Measurements from ENCODE around the gene RASAL2.
A peak's percentile ranks its signal among the peaks of the same experiment; 100 is the strongest.

The RASAL2 gene

DNA sequence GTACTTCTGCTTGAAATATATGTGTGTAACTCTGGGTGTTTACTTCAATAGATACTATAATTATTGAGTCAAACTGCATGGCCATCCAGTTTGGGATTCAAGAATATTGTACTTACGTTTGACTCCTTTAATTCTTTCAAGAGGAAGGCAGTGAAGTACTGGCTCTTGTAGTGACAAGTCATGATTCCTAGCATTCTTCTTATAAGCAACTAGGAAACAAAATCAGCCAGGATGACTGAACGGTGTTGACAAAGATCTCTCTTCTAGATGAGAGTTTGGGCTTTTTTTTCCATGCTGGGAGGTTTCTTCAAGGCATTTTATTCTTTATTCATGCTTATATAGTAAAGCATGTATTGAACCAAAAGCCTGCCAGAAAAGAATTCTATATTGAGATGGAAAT is 344.5 kb downstream of the RASAL2 start:
- TF ChIP-seq CTCF (IDR thresholded peaks at IDR 0.05; ENCODE audit: low read depth, low read length) = no peak
- H3K4me3 ChIP-seq (ENCODE audit: low read depth, low read length) = no peak overlapping the region
- in situ Hi-C loops (cut with HindIII; ENCODE audit: low sequenced_read_pairs) = no loop called here
- DNase-seq (ENCODE audit: low read depth, low spot score) = peak; percentile 3

DNA sequence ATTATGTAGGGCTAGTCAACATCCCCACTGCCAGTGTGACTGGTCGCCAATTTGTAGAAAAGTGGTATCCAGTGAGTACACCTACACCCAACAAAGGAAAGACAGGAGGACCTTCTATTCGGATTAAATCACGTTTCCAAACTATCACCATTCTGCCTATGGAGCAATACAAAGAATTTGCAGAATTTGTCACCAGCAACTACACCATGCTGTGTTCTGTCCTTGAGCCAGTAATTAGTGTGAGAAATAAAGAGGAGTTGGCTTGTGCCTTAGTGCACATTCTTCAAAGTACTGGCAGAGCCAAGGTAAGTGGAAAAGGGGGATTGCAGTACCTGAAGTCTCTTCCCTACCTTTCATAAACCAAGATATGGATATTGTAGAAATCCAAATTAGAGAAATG is 349.0 kb downstream of the RASAL2 start:
- in situ Hi-C loops (cut with HindIII; ENCODE audit: low sequenced_read_pairs) = no loop called here
- no peak for TF ChIP-seq CTCF (IDR thresholded peaks at IDR 0.05; ENCODE audit: low read depth, low read length)
- DNase-seq (ENCODE audit: low read depth, low spot score) = no peak

GRCh38 chr1:178450871-178451270 is 357.0 kb downstream of the RASAL2 start:
- DNase-seq (ENCODE audit: low read depth, low spot score) = no peak
- in situ Hi-C loops (cut with HindIII; ENCODE audit: low sequenced_read_pairs) = no loop called here
- TF ChIP-seq CTCF (IDR thresholded peaks at IDR 0.05; ENCODE audit: low read depth, low read length) = no peak
- H3K4me3 ChIP-seq (ENCODE audit: low read depth, low read length) = no peak overlapping the region

More for the DNA sequence above, 349.0 kb downstream of the RASAL2 start:
- no peak overlapping the region for H3K4me3 ChIP-seq (ENCODE audit: low read depth, low read length)

- peak; percentile 28 for DNase-seq (ENCODE audit: low read depth, low spot score)
- in situ Hi-C loops (cut with HindIII; ENCODE audit: low sequenced_read_pairs) = no loop called here
- H3K4me3 ChIP-seq (ENCODE audit: low read depth, low read length) = no peak overlapping the region
- TF ChIP-seq CTCF (IDR thresholded peaks at IDR 0.05; ENCODE audit: low read depth, low read length) = no peak
Observed at GRCh38 chr1:178451529-178451928, 357.6 kb downstream of the RASAL2 start.

DNA sequence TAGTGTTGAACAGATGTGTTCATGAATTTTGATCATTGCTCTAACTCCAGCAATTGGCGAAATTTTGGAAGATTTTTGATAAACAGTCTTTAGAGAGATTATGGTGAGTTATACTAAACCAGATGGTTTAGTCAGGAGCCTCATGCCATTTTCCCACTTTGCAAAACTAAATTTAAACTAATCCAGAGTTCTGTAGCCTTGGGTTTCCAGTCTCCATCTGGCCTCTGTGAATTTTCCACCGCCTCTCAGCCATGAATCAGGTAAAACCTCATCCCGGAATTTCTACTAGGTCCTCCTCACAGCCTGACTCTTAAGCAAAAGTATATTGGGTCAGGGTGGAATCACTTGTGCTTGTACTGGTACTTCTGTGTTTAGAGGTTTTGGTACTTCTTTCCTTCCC is 358.1 kb downstream of the RASAL2 start:
- no peak for TF ChIP-seq CTCF (IDR thresholded peaks at IDR 0.05; ENCODE audit: low read depth, low read length)
- no peak for DNase-seq (ENCODE audit: low read depth, low spot score)
- in situ Hi-C loops (cut with HindIII; ENCODE audit: low sequenced_read_pairs) = no loop called here
- H3K4me3 ChIP-seq (ENCODE audit: low read depth, low read length) = no peak overlapping the region

DNA sequence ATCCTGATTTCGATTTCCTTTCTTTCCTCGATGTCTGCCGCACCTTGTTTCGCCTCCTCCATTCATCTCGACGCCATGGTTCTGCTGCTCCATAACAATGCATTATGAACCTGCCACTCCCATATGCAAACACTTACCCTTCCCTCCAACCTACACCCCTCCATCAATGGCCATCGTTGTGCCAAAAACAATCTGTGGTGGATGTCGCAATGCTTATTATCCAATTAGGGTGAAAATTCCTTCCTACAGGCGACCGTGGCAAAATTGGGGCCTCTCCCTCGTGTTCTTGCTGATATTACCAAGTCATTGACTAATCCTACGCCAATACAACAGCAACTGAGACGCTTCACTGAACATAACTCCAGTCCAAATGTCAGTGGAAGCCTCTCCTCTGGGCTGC is 362.6 kb downstream of the RASAL2 start:
- no peak for TF ChIP-seq CTCF (IDR thresholded peaks at IDR 0.05; ENCODE audit: low read depth, low read length)
- H3K4me3 ChIP-seq (ENCODE audit: low read depth, low read length) = no peak overlapping the region
- in situ Hi-C loops (cut with HindIII; ENCODE audit: low sequenced_read_pairs) = no loop called here
- DNase-seq (ENCODE audit: low read depth, low spot score) = no peak

GRCh38 chr1:178457651-178458050 is 363.7 kb downstream of the RASAL2 start:
- DNase-seq (ENCODE audit: low read depth, low spot score) = no peak
- H3K4me3 ChIP-seq (ENCODE audit: low read depth, low read length) = no peak overlapping the region
- no peak for TF ChIP-seq CTCF (IDR thresholded peaks at IDR 0.05; ENCODE audit: low read depth, low read length)
- in situ Hi-C loops (cut with HindIII; ENCODE audit: low sequenced_read_pairs) = no loop called here

All from astrocyte of the spinal cord (primary cell).